MCF 10A (cell line): ENCODE measurements around the gene SLX4IP. TPM values are rescaled to one million over a fixed set of nuclear protein-coding genes. Genes with fewer than 3 reads are reported as not detected.

Source experiments
- BruUV-seq: library from RNA; stranded (reverse); fragments of 400-500 nt; replicated peaks from 2 replicates; lab custom pipeline; 2021; lab: Mats Ljungman, UMichigan
- CTCF ChIA-PET: fragments of 300-600 bp; sonication (Branson Sonifier 250); formaldehyde crosslinking; extraction: SDS; loops from one replicate; lab custom pipeline; 2021; ENCODE audit warnings: antibody characterized with exemption, inconsistent platforms; lab: Yijun Ruan, JAX
- POLR2A ChIA-PET: fragments of 300-600, 350-650 bp; sonication (Branson Sonifier 250); formaldehyde crosslinking; extraction: SDS; loops from one replicate; lab custom pipeline; 2020; ENCODE audit warnings: antibody characterized with exemption, inconsistent platforms; lab: Yijun Ruan, JAX
- DNase-seq: peaks from one replicate; pipeline ENCODE4 v3.0.0-alpha.2; 2018; ENCODE audit not compliant: unreplicated experiment
- H3K27ac Mint-ChIP-seq: one replicate; pipeline ENCODE4 v1.8.0; 2022; ENCODE audit warnings: mild to moderate bottlenecking, low read depth, mixed read lengths; ENCODE audit not compliant: unreplicated experiment
- H3K27me3 Mint-ChIP-seq: one replicate; pipeline ENCODE4 v1.8.0; 2022; ENCODE audit warnings: mixed read lengths; ENCODE audit not compliant: insufficient read depth, unreplicated experiment
- H3K36me3 Mint-ChIP-seq: one replicate; pipeline ENCODE4 v1.8.0; 2022; ENCODE audit warnings: mild to moderate bottlenecking, moderate library complexity, mixed read lengths; ENCODE audit not compliant: insufficient read depth, unreplicated experiment
- H3K4me1 Mint-ChIP-seq: one replicate; pipeline ENCODE4 v1.8.0; 2022; ENCODE audit warnings: mixed read lengths; ENCODE audit not compliant: insufficient read depth, unreplicated experiment
- H3K4me3 Mint-ChIP-seq: one replicate; pipeline ENCODE4 v1.8.0; 2022; ENCODE audit warnings: mild to moderate bottlenecking, moderate library complexity, mixed read lengths; ENCODE audit not compliant: unreplicated experiment
- H3K9me3 Mint-ChIP-seq: one replicate; pipeline ENCODE4 v1.8.0; 2022; ENCODE audit warnings: mixed read lengths; ENCODE audit not compliant: unreplicated experiment
- CTCF ChIP-seq: fragments of 200-600 bp; IDR thresholded peaks from one replicate; pipeline ENCODE4 v1.8.0; 2022; ENCODE audit warnings: antibody characterized with exemption, mild to moderate bottlenecking; ENCODE audit not compliant: unreplicated experiment
- intact Hi-C: fragments of 100-400 bp; cut with micrococcal nuclease; formaldehyde crosslinking; loops from 2 replicates; pipeline ENCODE4 v1.14.1; 2022
- total RNA-seq: library from RNA; stranded (reverse); gene quantifications from 2 replicates; pipeline ENCODE4 v1.2.3, GENCODE V29; 2022

Gene SLX4IP
- total RNA-seq, 1 experiment from 2014 or later, result 11.2 TPM

DNA sequence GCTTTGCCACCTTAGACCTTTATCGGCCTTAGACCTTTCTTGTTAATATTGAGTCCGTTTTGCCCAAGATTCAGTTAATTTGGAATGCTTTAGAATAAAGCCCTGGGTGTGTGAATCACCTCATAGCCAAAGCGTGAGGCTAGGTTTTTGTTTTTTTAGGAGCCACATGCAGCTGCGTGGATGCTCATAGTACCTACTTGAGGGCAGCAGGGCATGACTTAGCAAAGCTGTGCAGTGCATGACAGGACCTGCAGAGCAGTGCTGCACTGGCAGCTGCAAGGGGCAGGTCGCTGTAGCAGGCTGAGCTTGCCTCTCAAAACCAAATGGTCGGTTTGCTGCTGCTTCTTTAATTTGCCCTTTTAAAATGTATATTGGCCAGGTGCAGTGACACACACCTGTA, 122.6 kb downstream of the SLX4IP start:
- no peaks in the 10 kb centered on the region for H3K9me3 Mint-ChIP-seq
- peaks cover 26% of the 10 kb centered on the region for H3K4me1 Mint-ChIP-seq
- POLR2A ChIA-PET, result interaction anchor here (0.6 to 5.6 kb wide), 28 partner anchors 8 to 794 kb away, joined by 3 to 60 read pairs (median 6); partner anchors contain the start of genes JAG1, MKKS and SLX4IP
- no peak overlapping the region for H3K27ac Mint-ChIP-seq
- CTCF ChIA-PET, result interaction anchor here (0.6 to 5.6 kb wide), 23 partner anchors 8 to 985 kb away, joined by 3 to 35 read pairs (median 4); no protein-coding TSS in a partner anchor
- intact Hi-C loops, result loop anchor here (1.0 to 10.0 kb wide), 3 partner anchors 35 to 797 kb away; no protein-coding TSS in a partner anchor
- BruUV-seq, result no TSS peak
- no peaks in the 10 kb centered on the region for H3K27me3 Mint-ChIP-seq
- peaks cover 10% of the 10 kb centered on the region for H3K36me3 Mint-ChIP-seq
- no peak for TF ChIP-seq CTCF
- H3K4me3 Mint-ChIP-seq, result no peak overlapping the region
- DNase-seq, result peak; percentile 56

GRCh38 chr20:10558635-10559187, 123.6 kb downstream of the SLX4IP start:
- DNase-seq, result peak; percentile 90
- Mint-ChIP-seq H3K27ac (peak overlapping the region; percentile 68), H3K4me3 (peak overlapping the region; percentile 18), H3K27me3 (no peaks in the 10 kb centered on the region), H3K4me1 (peaks cover 26% of the 10 kb centered on the region), H3K36me3 (peaks cover 10% of the 10 kb centered on the region), H3K9me3 (no peaks in the 10 kb centered on the region)
- POLR2A ChIA-PET, result interaction anchor here (0.6 to 5.6 kb wide), 22 partner anchors 13 to 709 kb away, joined by 3 to 60 read pairs (median 7); partner anchors contain the start of genes JAG1, MKKS and SLX4IP
- intact Hi-C loops, result loop anchor here (5.0 to 10.0 kb wide), 2 partner anchors 34 to 796 kb away; no protein-coding TSS in a partner anchor
- no TSS peak for BruUV-seq
- no peak for TF ChIP-seq CTCF
- CTCF ChIA-PET, result interaction anchor here (0.6 to 5.6 kb wide), 15 partner anchors 19 to 986 kb away, joined by 3 to 35 read pairs (median 4); no protein-coding TSS in a partner anchor

DNA sequence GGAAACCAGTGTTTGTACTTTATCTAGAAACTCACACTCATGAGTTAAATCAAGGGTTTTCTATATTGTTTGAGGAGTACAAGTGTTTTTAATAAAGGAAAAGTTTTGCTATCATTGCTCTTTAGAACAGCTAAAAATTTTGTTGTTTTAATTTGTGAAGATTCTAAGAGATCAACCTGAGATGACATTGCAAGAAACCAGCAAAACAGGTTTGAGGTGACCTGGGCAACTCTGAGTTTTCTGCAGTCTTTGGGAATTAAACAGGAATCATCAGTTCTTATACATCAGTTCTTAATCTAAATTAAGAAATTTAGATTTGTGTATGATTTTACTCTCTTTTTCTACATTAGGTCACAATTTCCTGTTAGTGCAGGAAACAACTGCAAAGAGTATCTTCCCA, 124.2 kb downstream of the SLX4IP start:
- peaks cover 10% of the 10 kb centered on the region for H3K36me3 Mint-ChIP-seq
- no peak for TF ChIP-seq CTCF
- peak overlapping the region; percentile 68 for H3K27ac Mint-ChIP-seq
- no peaks in the 10 kb centered on the region for H3K27me3 Mint-ChIP-seq
- intact Hi-C loops, result loop anchor here (5.0 to 10.0 kb wide), 2 partner anchors 33 to 796 kb away; no protein-coding TSS in a partner anchor
- DNase-seq, result no peak
- no peak overlapping the region for H3K4me3 Mint-ChIP-seq
- CTCF ChIA-PET, result interaction anchor here (0.6 to 5.6 kb wide), 2 partner anchors 112 to 986 kb away, joined by 5 to 35 read pairs; no protein-coding TSS in a partner anchor
- peaks cover 26% of the 10 kb centered on the region for H3K4me1 Mint-ChIP-seq
- no TSS peak for BruUV-seq
- H3K9me3 Mint-ChIP-seq, result no peaks in the 10 kb centered on the region
- POLR2A ChIA-PET, result interaction anchor here (1.1 to 5.6 kb wide), 14 partner anchors 13 to 708 kb away, joined by 3 to 60 read pairs (median 9); partner anchors contain the start of genes JAG1, MKKS and SLX4IP

DNA sequence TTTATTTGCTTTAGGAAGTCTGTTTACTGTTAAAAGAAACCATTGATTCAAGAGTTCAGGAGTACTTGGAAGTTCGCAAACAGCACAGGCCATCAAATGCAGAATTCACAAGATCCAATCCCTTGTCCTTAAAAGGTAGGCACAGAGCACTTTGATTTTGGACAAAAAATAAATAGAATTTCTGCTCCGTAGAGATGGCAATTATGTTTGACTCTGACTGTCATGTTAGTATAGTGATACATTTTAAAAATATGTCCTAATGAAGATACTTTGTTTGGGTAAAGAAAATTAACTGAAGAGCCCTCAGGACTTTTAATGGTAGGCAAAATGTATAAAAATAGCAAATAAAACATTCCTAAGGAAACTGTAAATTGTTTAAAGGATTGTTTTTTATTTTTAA, 125.6 kb downstream of the SLX4IP start:
- Mint-ChIP-seq H3K9me3 (no peaks in the 10 kb centered on the region), H3K36me3 (peaks cover 10% of the 10 kb centered on the region), H3K4me1 (peaks cover 23% of the 10 kb centered on the region), H3K27ac (no peak overlapping the region), H3K27me3 (no peaks in the 10 kb centered on the region), H3K4me3 (no peak overlapping the region)
- DNase-seq, result no peak
- CTCF ChIA-PET, result interaction anchor here (0.6 to 1.3 kb wide), 4 partner anchors 8 to 623 kb away, joined by 4 to 9 read pairs (median 4); no protein-coding TSS in a partner anchor
- intact Hi-C loops, result no loop called here
- POLR2A ChIA-PET, result interaction anchor here (1.4 to 1.7 kb wide), 2 partner anchors 18 to 75 kb away, joined by 5 read pairs; no protein-coding TSS in a partner anchor
- no TSS peak for BruUV-seq
- TF ChIP-seq CTCF, result no peak
